IMR-90 (cell line): ENCODE data around the gene CCSER2. TPM values are rescaled to one million over a fixed set of nuclear protein-coding genes. Genes with fewer than 3 reads are reported as not detected.

Source experiments
- ATAC-seq: fragments of 200-7000 bp; cut with Tn5 transposase; 2 replicates; pipeline ENCODE4 v1.9.1; 2020; ENCODE audit warnings: low read depth, mild to moderate bottlenecking, moderate library complexity
- BruUV-seq: library from RNA; stranded (reverse); fragments of 400-500 nt; replicated peaks from 2 replicates; lab custom pipeline; 2021; lab: Mats Ljungman, UMichigan
- CTCF ChIA-PET: fragments of 300-600 bp; formaldehyde crosslinking; extraction: SDS; loops from one replicate; lab custom pipeline; 2021; ENCODE audit warnings: antibody characterized with exemption; lab: Yijun Ruan, JAX
- POLR2A ChIA-PET: fragments of 300-600 bp; sonication (Branson Sonifier 250); formaldehyde crosslinking; loops from one replicate; lab custom pipeline; 2022; ENCODE audit warnings: antibody characterized with exemption; ENCODE audit not compliant: unreplicated experiment; lab: Charles Lee
- DNase-seq: peaks from one replicate; pipeline ENCODE4 v3.0.0; 2013
- H2AFZ ChIP-seq: replicated peaks from 2 replicates; pipeline ENCODE3; 2013; ENCODE audit warnings: low read length, mild to moderate bottlenecking; ENCODE audit not compliant: poor library complexity
- H2AK5ac ChIP-seq: 2 replicates; pipeline ENCODE4 v1.6.1; 2013; ENCODE audit warnings: low read depth, low read length, inconsistent platforms
- H2AK9ac ChIP-seq: replicated peaks from 2 replicates; pipeline ENCODE3; 2013; ENCODE audit warnings: mild to moderate bottlenecking, low read depth, low read length, moderate library complexity; ENCODE audit not compliant: poor library complexity
- H2BK120ac ChIP-seq: 2 replicates; pipeline ENCODE4 v1.6.1; 2013; ENCODE audit warnings: low read depth, low read length, inconsistent platforms
- H2BK15ac ChIP-seq: 3 replicates; pipeline ENCODE4 v1.6.1; 2013; ENCODE audit warnings: low read depth, low read length, inconsistent platforms
- H2BK20ac ChIP-seq: 2 replicates; pipeline ENCODE4 v1.6.1; 2013; ENCODE audit warnings: low read depth, mild to moderate bottlenecking, inconsistent platforms, low read length, moderate library complexity
- H2BK5ac ChIP-seq: 2 replicates; pipeline ENCODE4 v1.6.1; 2013; ENCODE audit warnings: mild to moderate bottlenecking, low read depth, low read length, inconsistent platforms; ENCODE audit not compliant: poor library complexity, severe bottlenecking
- H3K14ac ChIP-seq: replicated peaks from 2 replicates; pipeline ENCODE4 v1.6.1; 2013; ENCODE audit warnings: low read depth, low read length, inconsistent platforms
- H3K18ac ChIP-seq: 2 replicates; pipeline ENCODE4 v1.6.1; 2013; ENCODE audit warnings: low read depth, low read length, control low read depth
- H3K23ac ChIP-seq: 2 replicates; pipeline ENCODE4 v1.6.1; 2013; ENCODE audit warnings: low read depth, low read length, inconsistent platforms
- H3K27ac ChIP-seq: 2 replicates; pipeline ENCODE4 v1.5.1; 2013; ENCODE audit warnings: mild to moderate bottlenecking, control low read depth, low read length; ENCODE audit not compliant: insufficient read depth
- H3K27me3 ChIP-seq: 2 replicates; pipeline ENCODE4 v1.6.1; 2013; ENCODE audit warnings: low read length; ENCODE audit not compliant: control insufficient read depth, insufficient read depth
- H3K36me3 ChIP-seq: 2 replicates; pipeline ENCODE4 v1.6.1; 2013; ENCODE audit warnings: low read length, mixed read lengths; ENCODE audit not compliant: control insufficient read depth, insufficient read depth
- H3K4ac ChIP-seq: 2 replicates; pipeline ENCODE4 v1.6.1; 2013; ENCODE audit warnings: low read depth, low read length, inconsistent platforms
- H3K4me1 ChIP-seq: 2 replicates; pipeline ENCODE4 v1.6.1; 2013; ENCODE audit warnings: low read length, mixed read lengths; ENCODE audit not compliant: control insufficient read depth, insufficient read depth
- H3K4me2 ChIP-seq: 2 replicates; pipeline ENCODE4 v1.6.1; 2013; ENCODE audit warnings: low read depth, mild to moderate bottlenecking, control low read depth, low read length, moderate library complexity
- H3K4me3 ChIP-seq: 2 replicates; pipeline ENCODE4 v1.5.1; 2013; ENCODE audit warnings: low read depth, mild to moderate bottlenecking, control low read depth, low read length, moderate library complexity; ENCODE audit not compliant: insufficient read depth
- H3K56ac ChIP-seq: 2 replicates; pipeline ENCODE4 v1.6.1; 2013; ENCODE audit warnings: low read length, inconsistent platforms; ENCODE audit not compliant: insufficient read depth; ENCODE audit errors: extremely low read depth
- H3K79me1 ChIP-seq, 2 experiments: 2 replicates each; pipeline ENCODE4 v1.6.1; 2013; ENCODE audit warnings: low read length in 2 of 2, inconsistent platforms in 1 of 2, low read depth in 1 of 2
- H3K9ac ChIP-seq: 2 replicates; pipeline ENCODE4 v1.6.1; 2013; ENCODE audit warnings: low read depth, low read length, control low read depth
- H3K9me1 ChIP-seq: 2 replicates; pipeline ENCODE4 v1.6.1; 2013; ENCODE audit warnings: low read length, inconsistent platforms; ENCODE audit not compliant: insufficient read depth
- H3K9me3 ChIP-seq: 2 replicates; pipeline ENCODE4 v1.6.1; 2013; ENCODE audit warnings: low read length; ENCODE audit not compliant: control insufficient read depth, insufficient read depth
- H4K20me1 ChIP-seq: 2 replicates; pipeline ENCODE4 v1.6.1; 2013; ENCODE audit warnings: low read length, inconsistent platforms; ENCODE audit not compliant: insufficient read depth
- H4K5ac ChIP-seq: 2 replicates; pipeline ENCODE4 v1.6.1; 2013; ENCODE audit warnings: mild to moderate bottlenecking, low read depth, low read length, control low read depth
- H4K8ac ChIP-seq, 2 experiments: 2 replicates each; pipeline ENCODE4 v1.6.1; 2013; ENCODE audit warnings: low read depth in 2 of 2, low read length in 2 of 2, control low read depth in 1 of 2, inconsistent platforms in 1 of 2
- H4K91ac ChIP-seq: 2 replicates; pipeline ENCODE4 v1.6.1; 2013; ENCODE audit warnings: low read depth, low read length, inconsistent platforms; ENCODE audit not compliant: insufficient read depth
- BHLHE40 ChIP-seq: fragments of 150-350 bp; IDR thresholded peaks from 2 replicates; pipeline ENCODE4 v1.6.1; 2016; ENCODE audit warnings: mild to moderate bottlenecking, low read depth, low read length
- CEBPB ChIP-seq: IDR thresholded peaks from 2 replicates; pipeline ENCODE4 v1.6.1; 2012; ENCODE audit warnings: low read depth, low read length, improper control_type of control experiment
- CHD1 ChIP-seq: IDR thresholded peaks from 2 replicates; pipeline ENCODE4 v1.6.1; 2012; ENCODE audit warnings: low read depth, low read length, improper control_type of control experiment
- CTCF ChIP-seq: conservative IDR thresholded peaks from 2 replicates; pipeline ENCODE4 v1.5.1; 2012; ENCODE audit warnings: mild to moderate bottlenecking, low read depth, low read length, improper control_type of control experiment
- FOS ChIP-seq: fragments of 150-350 bp; IDR thresholded peaks from 2 replicates; pipeline ENCODE4 v1.6.1; 2016; ENCODE audit warnings: low read depth, low read length
- MAFK ChIP-seq: IDR thresholded peaks from 2 replicates; pipeline ENCODE4 v1.6.1; 2012; ENCODE audit warnings: low read depth, low read length, improper control_type of control experiment
- MAZ ChIP-seq: IDR thresholded peaks from 2 replicates; pipeline ENCODE4 v1.6.1; 2012; ENCODE audit warnings: low read depth, mild to moderate bottlenecking, low read length, improper control_type of control experiment, moderate library complexity, borderline replicate concordance
- MXI1 ChIP-seq: IDR thresholded peaks from 2 replicates; pipeline ENCODE4 v1.6.1; 2012; ENCODE audit warnings: low read depth, mild to moderate bottlenecking, low read length, moderate library complexity, borderline replicate concordance
- NFE2L2 ChIP-seq: fragments of 150-350 bp; IDR thresholded peaks from 2 replicates; pipeline ENCODE4 v1.6.1; 2016; ENCODE audit warnings: low read depth, mild to moderate bottlenecking, low read length
- POLR2A ChIP-seq: IDR thresholded peaks from 2 replicates; pipeline ENCODE4 v1.6.1; 2012; ENCODE audit warnings: mild to moderate bottlenecking, low read depth, low read length
- RAD21 ChIP-seq: IDR thresholded peaks from 2 replicates; pipeline ENCODE4 v1.6.1; 2012; ENCODE audit warnings: low read length, improper control_type of control experiment
- RCOR1 ChIP-seq: IDR thresholded peaks from 2 replicates; pipeline ENCODE4 v1.6.1; 2012; ENCODE audit warnings: mild to moderate bottlenecking, low read length, improper control_type of control experiment; ENCODE audit not compliant: insufficient replicate concordance
- RFX5 ChIP-seq: IDR thresholded peaks from 2 replicates; pipeline ENCODE4 v1.8.0; 2012; ENCODE audit warnings: low read depth, mild to moderate bottlenecking, low read length, moderate library complexity
- SMC3 ChIP-seq: fragments of 150-350 bp; IDR thresholded peaks from 2 replicates; pipeline ENCODE4 v1.6.1; 2016; ENCODE audit warnings: low read depth, mild to moderate bottlenecking, antibody characterized with exemption, low read length, moderate library complexity
- USF2 ChIP-seq: fragments of 150-350 bp; IDR thresholded peaks from 2 replicates; pipeline ENCODE4 v1.6.1; 2017; ENCODE audit warnings: mild to moderate bottlenecking, antibody characterized with exemption, low read length, low read depth
- WGBS, 2 experiments: methylation state at CpG; one replicate each; pipeline versions ENCODE4 v1.1.5 to v1.1.7; 2013; ENCODE audit warnings: missing lambda C conversion rate in 2 of 2; ENCODE audit not compliant: insufficient read length in 1 of 2; ENCODE audit errors: extremely low coverage in 2 of 2; 5-methylcytosine and 5-hydroxymethylcytosine counted together
- dilution Hi-C: fragments of 300-500 bp; cut with HindIII; formaldehyde crosslinking; loops from one replicate; pipeline ENCODE4 v1.14.3; 2018; ENCODE audit warnings: low sequenced_read_pairs; ENCODE audit not compliant: unreplicated experiment
- in situ Hi-C: fragments of 300-500 bp; cut with MboI; formaldehyde crosslinking; loops from 3 replicates; pipeline ENCODE4 v1.14.3; 2019; ENCODE audit warnings: low sequenced_read_pairs, inconsistent platforms, mixed read lengths
- intact Hi-C: fragments of 100-400 bp; cut with micrococcal nuclease; formaldehyde crosslinking; loops from 2 replicates; pipeline ENCODE4 v1.10.0; 2022
- polyA plus RNA-seq, 3 experiments: library from polyadenylated mRNA; depleted of rRNA; stranded (reverse); fragments of >200 nt; gene quantifications; 2 replicates each; pipeline ENCODE4 v1.2.3, GENCODE V29; 2012; ENCODE audit warnings: low replicate concordance in 1 of 3
- total RNA-seq: library from RNA; depleted of rRNA; stranded (reverse); fragments of >200 nt; gene quantifications from 2 replicates; pipeline ENCODE4 v1.2.3, GENCODE V29; 2012
- TF ChIP-seq, protein P1 (sequence below): fragments of 150-350 bp; IDR thresholded peaks from 2 replicates; pipeline ENCODE4 v1.6.1; 2016; ENCODE audit warnings: low read depth, mild to moderate bottlenecking, low read length, moderate library complexity, borderline replicate concordance

The CCSER2 gene
- total and polyA plus RNA-seq, 2 of the 4 experiments (the other 2 are of a cell fraction) = 20.4 to 31.7 TPM

GRCh38 chr10:84339025-84339424 is 10.6 kb downstream of the CCSER2 start:
- Histone ChIP-seq H3K23ac (no peak overlapping the region), H3K27ac (no peak overlapping the region), H3K18ac (no peak overlapping the region), H3K4me1 (peaks cover 10% of the 10 kb centered on the region), H3K4me3 (no peak overlapping the region), H2AK5ac (no peak overlapping the region), H4K5ac (no peak overlapping the region), H2BK15ac (no peak overlapping the region), H3K9ac (no peak overlapping the region), H3K36me3 (no peaks in the 10 kb centered on the region), H3K4me2 (no peak overlapping the region), H3K27me3 (no peaks in the 10 kb centered on the region), H2BK20ac (no peak overlapping the region), H3K4ac (no peak overlapping the region), H3K79me1 (peaks cover 15 to 75% of the 10 kb centered on the region in 2 experiments), H2AK9ac (no peak overlapping the region), H4K91ac (no peak overlapping the region), H2AFZ (no peak overlapping the region), H3K9me1 (peaks cover 29% of the 10 kb centered on the region), H2BK5ac (no peak overlapping the region), H3K14ac (no peak overlapping the region), H2BK120ac (no peak overlapping the region), H3K9me3 (no peaks in the 10 kb centered on the region), H4K20me1 (peaks cover 69% of the 10 kb centered on the region), H3K56ac (no peak overlapping the region), H4K8ac (no peak overlapping the region)
- in situ Hi-C loops (no loop called here), intact Hi-C loops (no loop called here), dilution Hi-C loops (no loop called here)
- ATAC-seq (no peak), DNase-seq (no peak)
- ChIA-PET CTCF (interaction anchor here (1.5 kb wide), 1 partner anchor 14 kb away, joined by 4 read pairs; no protein-coding TSS in a partner anchor), POLR2A (no interaction called here)
- no peak for TF ChIP-seq FOS
- no peak for TF ChIP-seq MXI1
- no peak for TF ChIP-seq BHLHE40
- TF ChIP-seq RCOR1 = no peak
- TF ChIP-seq MAFK = no peak
- TF ChIP-seq CEBPB = no peak
- no peak for TF ChIP-seq MAZ
- TF ChIP-seq NFE2L2 = no peak
- TF ChIP-seq CTCF = no peak
- no peak for TF ChIP-seq RFX5
- TF ChIP-seq SMC3 = no peak
- no peak for TF ChIP-seq RAD21
- TF ChIP-seq, protein P1, sequence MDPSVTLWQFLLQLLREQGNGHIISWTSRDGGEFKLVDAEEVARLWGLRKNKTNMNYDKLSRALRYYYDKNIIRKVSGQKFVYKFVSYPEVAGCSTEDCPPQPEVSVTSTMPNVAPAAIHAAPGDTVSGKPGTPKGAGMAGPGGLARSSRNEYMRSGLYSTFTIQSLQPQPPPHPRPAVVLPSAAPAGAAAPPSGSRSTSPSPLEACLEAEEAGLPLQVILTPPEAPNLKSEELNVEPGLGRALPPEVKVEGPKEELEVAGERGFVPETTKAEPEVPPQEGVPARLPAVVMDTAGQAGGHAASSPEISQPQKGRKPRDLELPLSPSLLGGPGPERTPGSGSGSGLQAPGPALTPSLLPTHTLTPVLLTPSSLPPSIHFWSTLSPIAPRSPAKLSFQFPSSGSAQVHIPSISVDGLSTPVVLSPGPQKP = no peak
- TF ChIP-seq CHD1 = no peak
- no peak for TF ChIP-seq POLR2A
- no peak for TF ChIP-seq USF2
- BruUV-seq = no TSS peak
- no CpG with 5 or more reads among the region's 1 CpG for WGBS, 2 experiments
